Endothelial cell of umbilical vein (primary cell): ENCODE measurements around the gene GPR18. TPM values are rescaled to one million over a fixed set of nuclear protein-coding genes. Genes with fewer than 3 reads are reported as not detected.

Experiments used
- BruUV-seq: library from RNA; stranded (reverse); fragments of 400-500 nt; replicated peaks from 2 replicates; lab custom pipeline; 2021; lab: Mats Ljungman, UMichigan
- CTCF ChIA-PET: fragments of 300-600, 350-600 bp; sonication (Branson Sonifier 250); formaldehyde crosslinking; loops from one replicate; lab custom pipeline; 2021; ENCODE audit warnings: antibody characterized with exemption, inconsistent platforms; lab: Charles Lee
- POLR2A ChIA-PET: fragments of 300-600, 350-600 bp; sonication (Branson Sonifier 250); formaldehyde crosslinking; loops from one replicate; lab custom pipeline; 2021; ENCODE audit warnings: antibody characterized with exemption, inconsistent platforms; lab: Charles Lee
- DNase-seq: peaks from one replicate; pipeline ENCODE4 v3.0.0-alpha.2; 2011; ENCODE audit warnings: low read depth, low spot score
- FAIRE-seq: peaks from 2 replicates; lab custom pipeline; 2011; peaks lifted over from hg19 to GRCh38; lab: Jason Lieb, UNC
- H2AFZ ChIP-seq: 2 replicates; pipeline ENCODE4 v1.6.0; 2012; ENCODE audit warnings: low read depth, low read length, control low read depth, inconsistent platforms
- H3K27ac ChIP-seq: 2 replicates; pipeline ENCODE4 v1.5.1; 2011; ENCODE audit warnings: low read depth, mild to moderate bottlenecking, control low read depth, low read length, moderate library complexity; ENCODE audit not compliant: insufficient read depth
- H3K27me3 ChIP-seq, 2 experiments: 2 replicates each; pipeline versions ENCODE4 v1.6.0 to v1.6.1; 2011; ENCODE audit warnings: low read length in 2 of 2, mixed read lengths in 1 of 2; ENCODE audit not compliant: control insufficient read depth in 2 of 2, insufficient read depth in 2 of 2
- H3K36me3 ChIP-seq, 2 experiments: 2 replicates in 1 of 2; 3 replicates in 1 of 2; pipeline ENCODE4 v1.5.1; 2011; ENCODE audit warnings: low read length in 2 of 2, mild to moderate bottlenecking in 1 of 2, moderate library complexity in 1 of 2; ENCODE audit not compliant: control insufficient read depth in 2 of 2, insufficient read depth in 2 of 2; ENCODE audit errors: extremely low read depth in 1 of 2
- H3K4me1 ChIP-seq: 3 replicates; pipeline ENCODE4 v1.5.1; 2011; ENCODE audit warnings: mild to moderate bottlenecking, low read length; ENCODE audit not compliant: control insufficient read depth, insufficient read depth; ENCODE audit errors: extremely low read depth
- H3K4me2 ChIP-seq: 2 replicates; pipeline ENCODE4 v1.6.1; 2011; ENCODE audit warnings: low read length, control low read depth, mixed read lengths; ENCODE audit not compliant: insufficient read depth
- H3K4me3 ChIP-seq, 3 experiments: fragments of 200-600 bp in 1 of 3; sonication (generic), shearing (Covaris generic) in 1 of 3; replicated peaks in 1 of 3; 2 replicates each; pipeline ENCODE4 v1.5.1; 2011 to 2016; ENCODE audit warnings: control low read depth in 3 of 3, low read length in 3 of 3, mild to moderate bottlenecking in 2 of 3, inconsistent platforms in 1 of 3, low read depth in 1 of 3, moderate library complexity in 1 of 3; ENCODE audit not compliant: insufficient read depth in 1 of 3
- H3K79me2 ChIP-seq: 2 replicates; pipeline ENCODE4 v1.6.0; 2012; ENCODE audit warnings: low read length, inconsistent platforms; ENCODE audit not compliant: control insufficient read depth, insufficient read depth
- H3K9ac ChIP-seq: replicated peaks from 2 replicates; pipeline ENCODE3; 2011; ENCODE audit warnings: low read length, control low read depth; ENCODE audit not compliant: insufficient read depth; ENCODE audit errors: extremely low read depth
- H3K9me1 ChIP-seq: replicated peaks from 3 replicates; pipeline ENCODE4 v1.6.0; 2011; ENCODE audit warnings: mild to moderate bottlenecking, low read length; ENCODE audit not compliant: control insufficient read depth, insufficient read depth; ENCODE audit errors: extremely low read depth
- H3K9me3 ChIP-seq: replicated peaks from 2 replicates; pipeline ENCODE4 v1.5.1; 2012; ENCODE audit warnings: low read length, inconsistent platforms; ENCODE audit not compliant: control insufficient read depth, insufficient read depth
- H4K20me1 ChIP-seq: replicated peaks from 2 replicates; pipeline ENCODE3; 2011; ENCODE audit warnings: mild to moderate bottlenecking, low read length; ENCODE audit not compliant: control insufficient read depth, insufficient read depth; ENCODE audit errors: extremely low read depth
- CTCF ChIP-seq, 2 donors: IDR thresholded peaks; 1 replicate in 1 of 2; 2 replicates in 1 of 2; pipeline ENCODE4 v1.5.1; 2011; ENCODE audit warnings: low read length in 2 of 2, mild to moderate bottlenecking in 2 of 2, moderate library complexity in 2 of 2, control low read depth in 1 of 2, inconsistent platforms in 1 of 2, low read depth in 1 of 2; ENCODE audit not compliant: insufficient read depth in 1 of 2; ENCODE audit errors: extremely low read depth in 1 of 2
- MYC ChIP-seq: IDR thresholded peaks from one replicate; pipeline ENCODE4 v1.6.1; 2011; ENCODE audit warnings: mild to moderate bottlenecking, low read depth, low read length
- dilution Hi-C: fragments of 300-500 bp; cut with MboI; formaldehyde crosslinking; loops from one replicate; pipeline ENCODE4 v1.15.0; 2019; ENCODE audit warnings: low sequenced_read_pairs; ENCODE audit not compliant: extremely low pct_ligation_motif_present
- intact Hi-C: fragments of 100-400 bp; cut with micrococcal nuclease; formaldehyde crosslinking; loops from one replicate; pipeline ENCODE4 v1.10.0; 2022
- polyA plus RNA-seq, 4 experiments: library from polyadenylated mRNA; depleted of rRNA in 3 of 4; stranded (reverse) in 3 of 4; unstranded in 1 of 4; fragments of >200 nt; gene quantifications; 2 replicates each; pipeline versions ENCODE4 v1.2.1 to v1.2.3, GENCODE V29; 2011 to 2012; ENCODE audit warnings: missing spikeins in 1 of 4
- total RNA-seq: library from RNA; stranded (reverse); gene quantifications from 2 replicates; pipeline ENCODE4 v1.2.3, GENCODE V29; 2021

GPR18 gene
- total and polyA plus RNA-seq, 2 donors (not counting 3 experiments of a cell fraction or from before 2014, with no cell fraction given): not detected

GRCh38 chr13:99269627-99270241 lies 11.6 kb upstream of the GPR18 start:
- FAIRE-seq: peak; percentile 63
- POLR2A ChIA-PET: no interaction called here

More at GRCh38 chr13:99269627-99270241, 11.6 kb upstream of the GPR18 start:
- Histone ChIP-seq H2AFZ (no peak overlapping the region), H3K9ac (no peak overlapping the region), H3K9me1 (no peaks in the 10 kb centered on the region), H3K27ac (no peak overlapping the region), H3K36me3 (peaks cover 0 to 2% of the 10 kb centered on the region in 2 experiments), H3K4me1 (no peaks in the 10 kb centered on the region), H4K20me1 (no peaks in the 10 kb centered on the region), H3K4me2 (no peak overlapping the region), H3K27me3 (no peaks in the 10 kb centered on the region), H3K4me3 (no peak overlapping the region), H3K79me2 (no peaks in the 10 kb centered on the region), H3K9me3 (no peaks in the 10 kb centered on the region)
- no TSS peak for BruUV-seq
- DNase-seq: peak; percentile 71
- no peak for TF ChIP-seq MYC
- peak; percentile 43 to 52 for TF ChIP-seq CTCF (IDR thresholded peaks at IDR 0.05; ENCODE audit: extremely low read depth in 1 of 2, insufficient read depth in 1 of 2, low read depth in 1 of 2, low read length in 2 of 2)
- dilution Hi-C loops (loop anchor here (25.0 kb wide), 1 partner anchor 107 kb away; no protein-coding TSS in a partner anchor), intact Hi-C loops (loop anchor here (1.0 to 10.0 kb wide), 6 partner anchors 51 to 235 kb away; no protein-coding TSS in a partner anchor)
- CTCF ChIA-PET: interaction anchor here (0.6 to 9.8 kb wide), 60 partner anchors 9 to 297 kb away, joined by 3 to 289 read pairs (median 5); partner anchors contain the start of genes GPR18, GPR183, TM9SF2 and UBAC2
